T47D (cell line): ENCODE measurements around the gene TMED5.

ENCODE experiments used
- DNase-seq, 2 experiments: peaks; one replicate each; pipeline versions ENCODE4 v3.0.0 to v3.0.0-alpha.2; 2011 to 2012; ENCODE audit warnings: low read depth in 1 of 2, low spot score in 1 of 2
- JUND ChIP-seq: IDR thresholded peaks from 2 replicates; pipeline ENCODE4 v1.6.1; 2012; ENCODE audit warnings: low read depth
- in situ Hi-C: cut with HindIII; loops from 2 replicates; pipeline ENCODE4 v1.10.0; 2016; ENCODE audit warnings: low sequenced_read_pairs, low pct_unique_long_range_greater_than_20kb

The TMED5 gene

GRCh38 chr1:93159337-93159736 is 20.9 kb downstream of the TMED5 start:
- no peak for TF ChIP-seq JUND
- in situ Hi-C loops, result no loop called here
- no peak for DNase-seq

- TF ChIP-seq JUND, result no peak
- in situ Hi-C loops, result no loop called here
- no peak for DNase-seq
These were observed 24.9 kb downstream of the TMED5 start for GRCh38 chr1:93155335-93155734.

GRCh38 chr1:93154898-93155297 is 25.3 kb downstream of the TMED5 start:
- TF ChIP-seq JUND, result no peak
- in situ Hi-C loops, result no loop called here
- DNase-seq, result no peak

GRCh38 chr1:93152835-93153234 is 27.4 kb downstream of the TMED5 start:
- no peak for TF ChIP-seq JUND
- in situ Hi-C loops, result no loop called here
- DNase-seq, result no peak

GRCh38 chr1:93151474-93151873 is 28.7 kb downstream of the TMED5 start:
- in situ Hi-C loops, result no loop called here
- no peak for TF ChIP-seq JUND
- DNase-seq, result no peak

GRCh38 chr1:93150729-93151128 is 29.5 kb downstream of the TMED5 start:
- no peak for DNase-seq
- no peak for TF ChIP-seq JUND
- in situ Hi-C loops, result no loop called here

GRCh38 chr1:93148001-93148400 is 32.2 kb downstream of the TMED5 start:
- TF ChIP-seq JUND, result no peak
- DNase-seq, result no peak
- in situ Hi-C loops, result no loop called here

GRCh38 chr1:93143769-93144168 is 36.4 kb downstream of the TMED5 start:
- TF ChIP-seq JUND, result no peak
- in situ Hi-C loops, result no loop called here
- no peak for DNase-seq

- no peak for TF ChIP-seq JUND
- in situ Hi-C loops, result no loop called here
- no peak for DNase-seq
These were observed 37.1 kb downstream of the TMED5 start for GRCh38 chr1:93143136-93143535.

- no peak for TF ChIP-seq JUND
- in situ Hi-C loops, result no loop called here
These were observed 38.1 kb downstream of the TMED5 start for GRCh38 chr1:93142161-93142560.

GRCh38 chr1:93140106-93140505 is 40.1 kb downstream of the TMED5 start:
- in situ Hi-C loops, result no loop called here

More at GRCh38 chr1:93142161-93142560, 38.1 kb downstream of the TMED5 start:
- no peak for DNase-seq

GRCh38 chr1:93137604-93138292 is 42.5 kb downstream of the TMED5 start:
- TF ChIP-seq JUND, result no peak

More at GRCh38 chr1:93140106-93140505, 40.1 kb downstream of the TMED5 start:
- no peak for TF ChIP-seq JUND
- no peak for DNase-seq

GRCh38 chr1:93136445-93136844 is 43.8 kb downstream of the TMED5 start:
- DNase-seq, result no peak
- TF ChIP-seq JUND, result no peak
- in situ Hi-C loops, result no loop called here

More at GRCh38 chr1:93137604-93138292, 42.5 kb downstream of the TMED5 start:
- no peak for DNase-seq
- in situ Hi-C loops, result no loop called here

GRCh38 chr1:93132638-93133037 is 47.6 kb downstream of the TMED5 start:
- no peak for DNase-seq
- TF ChIP-seq JUND, result no peak
- in situ Hi-C loops, result no loop called here
